Mucosa of descending colon (tissue), 3 donors: ENCODE data around the gene NT5DC1. TPM values are rescaled to one million over a fixed set of nuclear protein-coding genes. Genes with fewer than 3 reads are reported as not detected.
A peak's percentile ranks its signal among the peaks of the same experiment; 100 is the strongest.

Experiments used
- ATAC-seq: fragments of 200-7000 bp; cut with Tn5 transposase; one replicate; pipeline ENCODE4 v1.9.1; 2020; ENCODE audit warnings: mild to moderate bottlenecking, moderate library complexity
- DNase-seq, 3 donors: peaks; one replicate each; pipeline ENCODE4 v3.0.0-alpha.2; 2020
- H3K36me3 ChIP-seq: fragments of 200-600 bp; one replicate; pipeline ENCODE4 v1.8.0; 2021; ENCODE audit warnings: low read depth, mild to moderate bottlenecking
- H3K4me1 ChIP-seq: fragments of 200-600 bp; one replicate; pipeline ENCODE4 v1.8.0; 2021; ENCODE audit warnings: low read depth, mild to moderate bottlenecking
- H3K4me3 ChIP-seq: fragments of 200-600 bp; one replicate; pipeline ENCODE4 v1.8.0; 2021; ENCODE audit warnings: mild to moderate bottlenecking
- H3K9me3 ChIP-seq: fragments of 200-600 bp; one replicate; pipeline ENCODE4 v1.8.0; 2021; ENCODE audit warnings: mild to moderate bottlenecking
- intact Hi-C, 2 donors: fragments of 100-400 bp; cut with DNase I in 1 of 2; cut with micrococcal nuclease in 1 of 2; formaldehyde crosslinking; loops; one replicate each; pipeline versions ENCODE4 v1.11.0 to v1.11.1; 2022; cut with DNase I, micrococcal nuclease
- total RNA-seq, 3 donors: library from RNA; stranded (reverse); fragmentation: NEBNext Ultra II Directional in 2 of 3; extraction: Animal tissue kit (Norgen Biotek cat#: 25700) in 2 of 3; gene quantifications; one replicate each; pipeline versions ENCODE4 v1.2.1 to v1.2.4, GENCODE V29; 2021 to 2023
- TF ChIP-seq, protein P1 (sequence below): fragments of 200-600 bp; IDR thresholded peaks from one replicate; pipeline ENCODE4 v1.8.0; 2022; ENCODE audit warnings: antibody characterized with exemption, mild to moderate bottlenecking
- donor health status: DM: no; HTN: no; CAD: no; lungs with moderate emphysema.
- donor health status: DM: no; HTN: no; CAD: no.
- donor health status: DM: no; HTN: yes; CAD: no.

The NT5DC1 gene
- total RNA-seq, 3 donors from 2014 or later: 32.6 to 49.6 (median 43.2) TPM

DNA sequence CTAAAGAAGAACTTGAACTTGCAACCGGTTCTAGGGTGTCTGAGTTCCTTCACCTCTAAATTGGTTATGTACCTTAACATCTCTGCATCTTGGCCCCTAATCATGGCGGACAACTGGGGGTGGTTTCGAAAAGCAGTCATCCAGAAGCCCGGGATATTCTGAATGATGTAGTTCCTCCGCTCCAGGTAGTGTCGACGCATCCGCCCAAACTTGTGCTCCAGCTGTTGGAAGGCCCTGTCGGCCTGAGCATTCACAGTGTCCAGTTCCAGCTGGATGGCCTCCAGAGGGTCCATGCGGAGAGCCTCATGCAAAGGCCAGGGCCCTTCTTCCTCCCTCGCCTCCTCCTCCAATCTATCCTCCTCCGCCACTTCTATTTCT lies 178.2 kb downstream of the NT5DC1 start:
- TF ChIP-seq, protein P1, sequence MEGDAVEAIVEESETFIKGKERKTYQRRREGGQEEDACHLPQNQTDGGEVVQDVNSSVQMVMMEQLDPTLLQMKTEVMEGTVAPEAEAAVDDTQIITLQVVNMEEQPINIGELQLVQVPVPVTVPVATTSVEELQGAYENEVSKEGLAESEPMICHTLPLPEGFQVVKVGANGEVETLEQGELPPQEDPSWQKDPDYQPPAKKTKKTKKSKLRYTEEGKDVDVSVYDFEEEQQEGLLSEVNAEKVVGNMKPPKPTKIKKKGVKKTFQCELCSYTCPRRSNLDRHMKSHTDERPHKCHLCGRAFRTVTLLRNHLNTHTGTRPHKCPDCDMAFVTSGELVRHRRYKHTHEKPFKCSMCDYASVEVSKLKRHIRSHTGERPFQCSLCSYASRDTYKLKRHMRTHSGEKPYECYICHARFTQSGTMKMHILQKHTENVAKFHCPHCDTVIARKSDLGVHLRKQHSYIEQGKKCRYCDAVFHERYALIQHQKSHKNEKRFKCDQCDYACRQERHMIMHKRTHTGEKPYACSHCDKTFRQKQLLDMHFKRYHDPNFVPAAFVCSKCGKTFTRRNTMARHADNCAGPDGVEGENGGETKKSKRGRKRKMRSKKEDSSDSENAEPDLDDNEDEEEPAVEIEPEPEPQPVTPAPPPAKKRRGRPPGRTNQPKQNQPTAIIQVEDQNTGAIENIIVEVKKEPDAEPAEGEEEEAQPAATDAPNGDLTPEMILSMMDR: no peak
- H3K36me3 ChIP-seq: no peaks in the 10 kb centered on the region
- ATAC-seq (peak; percentile 26), DNase-seq (peak in 1 of 3 donors; percentile 68)
- intact Hi-C loops: no loop called here
- H3K9me3 ChIP-seq: no peaks in the 10 kb centered on the region
- H3K4me3 ChIP-seq: peak overlapping the region; percentile 89
- peaks cover 29% of the 10 kb centered on the region for H3K4me1 ChIP-seq

DNA sequence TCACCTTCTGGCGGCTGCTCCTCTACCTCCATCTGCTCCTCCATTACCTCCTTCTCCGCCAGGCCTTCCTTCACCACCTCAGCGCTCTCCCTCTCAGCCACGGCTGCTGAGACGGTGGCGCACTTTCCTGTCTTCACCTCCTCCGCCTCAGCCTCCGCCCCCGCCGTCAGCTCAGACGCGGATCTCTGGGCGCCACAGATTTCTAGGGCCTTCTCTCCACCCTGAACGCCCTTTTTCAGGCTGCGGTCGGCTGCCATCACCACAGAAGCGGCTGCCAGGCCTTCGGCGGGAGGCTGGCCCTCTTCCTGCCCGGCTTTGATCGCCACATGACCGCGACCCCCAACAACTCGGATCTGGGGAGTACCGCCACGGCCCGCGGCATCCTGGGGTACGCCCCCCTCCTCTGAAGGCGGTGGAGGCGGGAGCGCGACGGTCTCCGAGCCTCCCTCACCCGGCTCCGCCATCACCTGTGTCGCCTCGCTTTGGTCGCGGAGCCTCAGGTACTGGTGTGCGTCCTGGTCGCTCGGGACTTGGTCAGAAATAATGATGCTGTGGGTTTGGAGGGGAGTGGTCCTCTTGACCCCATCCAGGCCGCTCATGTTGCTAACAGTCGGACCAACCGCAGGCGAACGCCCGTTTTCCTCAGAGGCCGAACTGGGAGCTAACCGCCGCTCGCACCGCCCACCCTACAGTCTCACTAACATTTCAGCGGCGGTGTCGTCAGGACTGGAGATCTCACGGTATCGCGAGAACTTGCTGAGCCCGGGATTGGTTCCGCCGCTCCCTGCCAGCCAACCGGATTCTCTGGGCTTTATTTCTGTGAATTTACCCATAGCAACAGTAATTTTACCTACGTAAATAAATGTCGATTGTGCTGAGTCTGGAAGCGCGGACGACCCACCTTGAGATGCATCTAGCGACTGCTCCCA lies 178.8 kb downstream of the NT5DC1 start, which contains the start of gene TSPYL1:
TSPYL1 (minus strand) TSS at position 699 of the 929 bp plus-strand sequence; CDS start at position 599, 100 bp downstream.
- no peaks in the 10 kb centered on the region for H3K36me3 ChIP-seq
- intact Hi-C loops: loop anchor here in 1 of 2 donors (10.0 kb wide), 1 partner anchor 255 kb away; no protein-coding TSS in a partner anchor
- DNase-seq (peak; percentile 96 to 98 (median 96)), ATAC-seq (peak; percentile 98)
- peak within 1 kb of the TSS; percentile 89 for H3K4me3 ChIP-seq
- H3K9me3 ChIP-seq: no peaks in the 10 kb centered on the region
- TF ChIP-seq, protein P1: no peak
- H3K4me1 ChIP-seq: peaks cover 29% of the 10 kb centered on the region

GRCh38 chr6:116280161-116280932 lies 179.7 kb downstream of the NT5DC1 start:
- intact Hi-C loops: loop anchor here in 1 of 2 donors (10.0 kb wide), 1 partner anchor 254 kb away; no protein-coding TSS in a partner anchor

GRCh38 chr6:116280933-116281316 lies 180.3 kb downstream of the NT5DC1 start:
- Histone ChIP-seq H3K36me3 (no peaks in the 10 kb centered on the region), H3K4me1 (peaks cover 28% of the 10 kb centered on the region), H3K4me3 (no peak overlapping the region), H3K9me3 (no peaks in the 10 kb centered on the region)
- intact Hi-C loops: loop anchor here in 1 of 2 donors (10.0 kb wide), 1 partner anchor 254 kb away; no protein-coding TSS in a partner anchor
- DNase-seq (no peak), ATAC-seq (no peak)
- TF ChIP-seq, protein P1: no peak

More at GRCh38 chr6:116280161-116280932, 179.7 kb downstream of the NT5DC1 start:
- ATAC-seq (no peak), DNase-seq (no peak)
- H3K4me1 ChIP-seq: peaks cover 29% of the 10 kb centered on the region
- peak overlapping the region; percentile 89 for H3K4me3 ChIP-seq
- TF ChIP-seq, protein P1: no peak
- no peaks in the 10 kb centered on the region for H3K9me3 ChIP-seq
- no peaks in the 10 kb centered on the region for H3K36me3 ChIP-seq

GRCh38 chr6:116282698-116283097 lies 182.0 kb downstream of the NT5DC1 start:
- no peaks in the 10 kb centered on the region for H3K36me3 ChIP-seq
- ATAC-seq: no peak
- intact Hi-C loops: loop anchor here in 1 of 2 donors (10.0 kb wide), 1 partner anchor 252 kb away; no protein-coding TSS in a partner anchor
- H3K9me3 ChIP-seq: no peaks in the 10 kb centered on the region
- TF ChIP-seq, protein P1: no peak
- no peak overlapping the region for H3K4me3 ChIP-seq
- peaks cover 13% of the 10 kb centered on the region for H3K4me1 ChIP-seq
- DNase-seq: no peak
